Measurements from ENCODE around the gene GLG1.

DNA sequence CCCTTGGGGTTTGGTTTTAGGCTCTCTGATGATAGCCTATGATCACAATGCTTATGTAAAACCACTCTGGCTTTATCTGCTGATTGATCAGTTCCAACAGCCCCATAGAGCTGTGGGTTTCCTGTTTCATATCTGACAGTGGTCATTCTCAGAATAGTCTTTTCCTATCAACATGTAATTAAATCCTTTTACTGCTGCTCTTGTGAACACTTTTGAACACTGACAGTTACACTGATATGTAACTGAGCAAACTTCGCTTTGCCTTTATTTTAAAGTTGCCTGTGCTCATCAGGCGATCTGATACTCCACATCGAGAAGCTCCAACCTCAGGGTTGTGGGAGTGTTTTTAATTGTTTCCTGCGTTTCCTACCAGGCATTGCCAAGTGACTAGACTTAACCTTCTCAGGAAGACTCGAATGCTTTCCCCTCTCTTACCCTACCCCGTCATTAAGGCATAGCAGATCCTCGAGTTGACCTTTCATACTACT, 168.4 kb downstream of the GLG1 start:
- no peak for TF ChIP-seq EZH2phosphoT487 (IDR thresholded peaks at IDR 0.05; ENCODE audit: low read depth)
- TF ChIP-seq, protein P1, sequence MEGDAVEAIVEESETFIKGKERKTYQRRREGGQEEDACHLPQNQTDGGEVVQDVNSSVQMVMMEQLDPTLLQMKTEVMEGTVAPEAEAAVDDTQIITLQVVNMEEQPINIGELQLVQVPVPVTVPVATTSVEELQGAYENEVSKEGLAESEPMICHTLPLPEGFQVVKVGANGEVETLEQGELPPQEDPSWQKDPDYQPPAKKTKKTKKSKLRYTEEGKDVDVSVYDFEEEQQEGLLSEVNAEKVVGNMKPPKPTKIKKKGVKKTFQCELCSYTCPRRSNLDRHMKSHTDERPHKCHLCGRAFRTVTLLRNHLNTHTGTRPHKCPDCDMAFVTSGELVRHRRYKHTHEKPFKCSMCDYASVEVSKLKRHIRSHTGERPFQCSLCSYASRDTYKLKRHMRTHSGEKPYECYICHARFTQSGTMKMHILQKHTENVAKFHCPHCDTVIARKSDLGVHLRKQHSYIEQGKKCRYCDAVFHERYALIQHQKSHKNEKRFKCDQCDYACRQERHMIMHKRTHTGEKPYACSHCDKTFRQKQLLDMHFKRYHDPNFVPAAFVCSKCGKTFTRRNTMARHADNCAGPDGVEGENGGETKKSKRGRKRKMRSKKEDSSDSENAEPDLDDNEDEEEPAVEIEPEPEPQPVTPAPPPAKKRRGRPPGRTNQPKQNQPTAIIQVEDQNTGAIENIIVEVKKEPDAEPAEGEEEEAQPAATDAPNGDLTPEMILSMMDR (IDR thresholded peaks at IDR 0.05; ENCODE audit: low read depth, low read length), result no peak
